ENCODE measurements around the gene FAR1. TPM values are rescaled to one million over a fixed set of nuclear protein-coding genes. Genes with fewer than 3 reads are reported as not detected.
"Not testable (repeated sequence)": the region's sequence is repeated elsewhere in the genome, so short reads cannot be mapped to it uniquely, and the experiment has no call there.

FAR1 gene
- polyA plus RNA-seq, 1 of the 3 experiments (the other 2 are of a cell fraction), result 29.0 TPM

GRCh38 chr11:13745165-13745564 is 76.7 kb downstream of the FAR1 start:
- Histone ChIP-seq H3K4me1 (ENCODE audit: control insufficient read depth in 1 of 2, insufficient read depth in 2 of 2, low read depth in 1 of 2, low read length in 1 of 2) (no peaks in the 10 kb centered on the region), H3K9me3 (no peaks in the 10 kb centered on the region), H3K4me2 (no peak overlapping the region), H3K4me3 (ENCODE audit: low read depth in 2 of 2, low read length in 1 of 2) (no peak overlapping the region), H3K27me3 (ENCODE audit: insufficient read depth) (no peaks in the 10 kb centered on the region), H3K27ac (ENCODE audit: low read depth in 2 of 2, low read length in 1 of 2) (no peak overlapping the region), H3K36me3 (replicated peaks in 1 of 2; ENCODE audit: control insufficient read depth in 1 of 2, insufficient read depth in 2 of 2, low read length in 1 of 2) (no peaks in the 10 kb centered on the region), H3K9ac (no peak overlapping the region), H3K79me2 (ENCODE audit: insufficient read depth) (no peaks in the 10 kb centered on the region), H2AFZ (ENCODE audit: low read depth) (no peak overlapping the region), H3K9me2 (no peaks in the 10 kb centered on the region), H4K20me1 (ENCODE audit: insufficient read depth) (no peaks in the 10 kb centered on the region), H3F3A (replicated peaks; ENCODE audit: insufficient read depth) (no peaks in the 10 kb centered on the region)
- ChIA-PET CTCF (interaction anchor here (1.3 kb wide), 1 partner anchor 27 kb away, joined by 5 read pairs; no protein-coding TSS in a partner anchor), POLR2A (no interaction called here)
- TF ChIP-seq ZBTB33 (IDR thresholded peaks at IDR 0.05; ENCODE audit: borderline replicate concordance, low read depth) (no peak), ELF1 (IDR thresholded peaks at IDR 0.05) (no peak), FOSL2 (IDR thresholded peaks at IDR 0.05; ENCODE audit: borderline replicate concordance, low read depth) (no peak), FOXJ3 (CRISPR knock-in tag; IDR thresholded peaks at IDR 0.05) (no peak), PBX3 (IDR thresholded peaks at IDR 0.05) (no peak), RCOR1 (IDR thresholded peaks at IDR 0.05; ENCODE audit: low read length) (no peak), MXI1 (IDR thresholded peaks at IDR 0.05; ENCODE audit: low read depth, low read length) (no peak), YY1 (IDR thresholded peaks at IDR 0.05; ENCODE audit: low read depth) (no peak), RFX5 (IDR thresholded peaks at IDR 0.05; ENCODE audit: low read length) (no peak), NFIC (IDR thresholded peaks at IDR 0.05; ENCODE audit: borderline replicate concordance) (no peak), GABPA (IDR thresholded peaks at IDR 0.05; ENCODE audit: low read depth) (no peak), RXRA (IDR thresholded peaks at IDR 0.05; ENCODE audit: borderline replicate concordance, low read depth) (no peak), GATA2 (CRISPR knock-in tag; IDR thresholded peaks at IDR 0.05) (no peak), EP300 (IDR thresholded peaks at IDR 0.05; ENCODE audit: borderline replicate concordance in 1 of 2, low read depth in 1 of 2, low read length in 1 of 2) (no peak), CTCF (IDR thresholded peaks at IDR 0.05) (no peak), CHD2 (IDR thresholded peaks at IDR 0.05; ENCODE audit: low read length, partially characterized antibody) (no peak)
- WGBS (ENCODE audit: low lambda C conversion rate), result 45% methylated on average over 2 of the region's 2 CpGs
- no peak for DNase-seq

- 33% methylated on average over 5 of the region's 5 CpGs for WGBS (ENCODE audit: low lambda C conversion rate)
- H3K36me3 ChIP-seq (replicated peaks in 1 of 2; ENCODE audit: control insufficient read depth in 1 of 2, insufficient read depth in 2 of 2, low read length in 1 of 2); H3K9ac ChIP-seq; H3K27ac ChIP-seq (ENCODE audit: low read depth in 2 of 2, low read length in 1 of 2); H3K4me2 ChIP-seq; H4K20me1 ChIP-seq (ENCODE audit: insufficient read depth); DNase-seq; H3K9me3 ChIP-seq; H3K4me3 ChIP-seq (ENCODE audit: low read depth in 2 of 2, low read length in 1 of 2); H3K9me2 ChIP-seq; H3K4me1 ChIP-seq (ENCODE audit: control insufficient read depth in 1 of 2, insufficient read depth in 2 of 2, low read depth in 1 of 2, low read length in 1 of 2); H3K27me3 ChIP-seq (ENCODE audit: insufficient read depth); CTCF ChIA-PET; POLR2A ChIA-PET; H2AFZ ChIP-seq (ENCODE audit: low read depth); H3F3A ChIP-seq (replicated peaks; ENCODE audit: insufficient read depth); H3K79me2 ChIP-seq (ENCODE audit: insufficient read depth): not testable (repeated sequence)
Observed at GRCh38 chr11:13753316-13753715, 84.8 kb downstream of the FAR1 start.

Measured in SK-N-SH (cell line).